K562 (cell line): Measurements from ENCODE around the gene ZNF407.

Experiments used
- BRCA1 ChIP-seq, 2 experiments: fragments of 450-650 bp in 1 of 2; sonication (generic) in 1 of 2; formaldehyde crosslinking in 1 of 2; IDR thresholded peaks; 2 replicates each; pipeline versions ENCODE4 v1.5.0 to v1.6.1; 2017 to 2020; ENCODE audit warnings: mild to moderate bottlenecking in 1 of 2, missing genetic modification reagents in 1 of 2
- MCM2 ChIP-seq: fragments of 450-650 bp; IDR thresholded peaks from 2 replicates; pipeline ENCODE4 v1.6.1; 2017; ENCODE audit warnings: low read depth, mild to moderate bottlenecking

GRCh38 chr18:75044791-75045190, 447.1 kb downstream of the ZNF407 start:
- TF ChIP-seq BRCA1 (IDR thresholded peaks at IDR 0.05), result no peak
- TF ChIP-seq BRCA1 (CRISPR knock-in tag; IDR thresholded peaks at IDR 0.05), result no peak
- no peak for TF ChIP-seq MCM2
